GM12892 (cell line): ENCODE data around the gene TFPI2.

ENCODE experiments used
- DNase-seq: peaks from one replicate; pipeline ENCODE4 v3.0.0; 2011; ENCODE audit not compliant: insufficient read length
- FAIRE-seq: peaks from 2 replicates; lab custom pipeline; 2011; peaks lifted over from hg19 to GRCh38; lab: Jason Lieb, UNC
- POLR2A ChIP-seq: IDR thresholded peaks from 2 replicates; pipeline ENCODE4 v1.6.1; 2011; ENCODE audit warnings: low read depth, low read length, control low read depth
- POLR2AphosphoS5 ChIP-seq: IDR thresholded peaks from 2 replicates; pipeline ENCODE4 v1.6.1; 2011; ENCODE audit warnings: low read depth, low read length, control low read depth
- TAF1 ChIP-seq: IDR thresholded peaks from 2 replicates; pipeline ENCODE4 v1.6.1; 2011; ENCODE audit warnings: low read depth, mild to moderate bottlenecking, control low read depth, low read length, borderline replicate concordance

Gene TFPI2

GRCh38 chr7:93873998-93874574, 16.5 kb downstream of the TFPI2 start:
- DNase-seq (no peak), FAIRE-seq (no peak)
- TF ChIP-seq TAF1: no peak
- no peak for TF ChIP-seq POLR2A
- no peak for TF ChIP-seq POLR2AphosphoS5

GRCh38 chr7:93866886-93867285, 23.7 kb downstream of the TFPI2 start:
- DNase-seq (no peak), FAIRE-seq (no peak)
- no peak for TF ChIP-seq POLR2A
- no peak for TF ChIP-seq POLR2AphosphoS5
- TF ChIP-seq TAF1: no peak

GRCh38 chr7:93862651-93863050, 27.9 kb downstream of the TFPI2 start:
- TF ChIP-seq POLR2A (no peak), TAF1 (no peak), POLR2AphosphoS5 (no peak)
- DNase-seq: no peak
- FAIRE-seq: no peak

- DNase-seq: no peak
- FAIRE-seq: no peak
- TF ChIP-seq TAF1 (no peak), POLR2A (no peak), POLR2AphosphoS5 (no peak)
Observed at GRCh38 chr7:93861325-93861949, 29.1 kb downstream of the TFPI2 start.

GRCh38 chr7:93860261-93860660, 30.3 kb downstream of the TFPI2 start:
- DNase-seq: no peak
- no peak for FAIRE-seq
- no peak for TF ChIP-seq POLR2AphosphoS5
- TF ChIP-seq POLR2A: no peak
- TF ChIP-seq TAF1: no peak

- DNase-seq (no peak), FAIRE-seq (no peak)
- TF ChIP-seq TAF1: no peak
- TF ChIP-seq POLR2AphosphoS5: no peak
- no peak for TF ChIP-seq POLR2A
Observed at GRCh38 chr7:93858857-93859256, 31.7 kb downstream of the TFPI2 start.

GRCh38 chr7:93856323-93856722, 34.2 kb downstream of the TFPI2 start:
- DNase-seq (no peak), FAIRE-seq (no peak)
- TF ChIP-seq POLR2AphosphoS5 (no peak), POLR2A (no peak), TAF1 (no peak)

GRCh38 chr7:93855797-93856196, 34.8 kb downstream of the TFPI2 start:
- DNase-seq (no peak), FAIRE-seq (no peak)
- no peak for TF ChIP-seq POLR2A
- no peak for TF ChIP-seq TAF1
- TF ChIP-seq POLR2AphosphoS5: no peak

- FAIRE-seq (no peak), DNase-seq (no peak)
- TF ChIP-seq POLR2A: no peak
- TF ChIP-seq TAF1: no peak
- no peak for TF ChIP-seq POLR2AphosphoS5
Observed at GRCh38 chr7:93854480-93854879, 36.1 kb downstream of the TFPI2 start.

- FAIRE-seq: no peak
- DNase-seq: no peak
- TF ChIP-seq POLR2A (no peak), POLR2AphosphoS5 (no peak), TAF1 (no peak)
Observed at GRCh38 chr7:93851536-93851935, 39.0 kb downstream of the TFPI2 start.

- no peak for FAIRE-seq
- DNase-seq: no peak
- TF ChIP-seq POLR2AphosphoS5: no peak
- no peak for TF ChIP-seq POLR2A
- no peak for TF ChIP-seq TAF1
Observed at GRCh38 chr7:93843260-93843659, 47.3 kb downstream of the TFPI2 start.

GRCh38 chr7:93838966-93839365, 51.6 kb downstream of the TFPI2 start:
- DNase-seq (no peak), FAIRE-seq (no peak)
- no peak for TF ChIP-seq POLR2A
- no peak for TF ChIP-seq POLR2AphosphoS5
- TF ChIP-seq TAF1: no peak
